SK-N-SH (cell line): ENCODE results near the gene MEG3. TPM values are rescaled to one million over a fixed set of nuclear protein-coding genes. Genes with fewer than 3 reads are reported as not detected.
"Not testable (repeated sequence)": the region's sequence is repeated elsewhere in the genome, so short reads cannot be mapped to it uniquely, and the experiment has no call there.

Experiments used
- CTCF ChIA-PET: fragments of 300-600, 350-600 bp; formaldehyde crosslinking; extraction: SDS; loops from one replicate; lab custom pipeline; 2021; lab: Yijun Ruan, JAX
- POLR2A ChIA-PET: fragments of 350-600 bp; sonication (Branson Sonifier 250); formaldehyde crosslinking; extraction: SDS; loops from one replicate; lab custom pipeline; 2020; ENCODE audit warnings: antibody characterized with exemption, inconsistent platforms; lab: Yijun Ruan, JAX
- DNase-seq: peaks from one replicate; pipeline ENCODE4 v3.0.0; 2012
- H2AFZ ChIP-seq: fragments of 200-600 bp; sonication (generic); 2 replicates; pipeline ENCODE4 v1.8.1; 2016; ENCODE audit warnings: antibody characterized with exemption, mild to moderate bottlenecking, low read depth
- H3F3A ChIP-seq: fragments of 200-600 bp; sonication (generic); replicated peaks from 2 replicates; pipeline ENCODE3; 2016; ENCODE audit warnings: antibody characterized with exemption, mild to moderate bottlenecking; ENCODE audit not compliant: insufficient read depth
- H3K27ac ChIP-seq, 2 experiments: fragments of 200-500 bp in 1 of 2; fragments of 200-600 bp in 1 of 2; sonication (Bioruptor generic) in 1 of 2; sonication (generic), shearing (Covaris generic) in 1 of 2; 2 replicates each; pipeline versions ENCODE4 v1.5.1 to v1.6.1; 2014 to 2016; ENCODE audit warnings: low read depth in 2 of 2, inconsistent platforms in 1 of 2, low read length in 1 of 2, mild to moderate bottlenecking in 1 of 2, mixed read lengths in 1 of 2
- H3K27me3 ChIP-seq: fragments of 200-600 bp; sonication (generic), shearing (Covaris generic); 2 replicates; pipeline ENCODE4 v1.6.1; 2016; ENCODE audit warnings: mixed run types; ENCODE audit not compliant: insufficient read depth
- H3K36me3 ChIP-seq, 2 experiments: fragments of 200-500 bp in 1 of 2; fragments of 200-600 bp in 1 of 2; sonication (Bioruptor generic) in 1 of 2; sonication (generic) in 1 of 2; replicated peaks in 1 of 2; 2 replicates each; pipeline versions ENCODE3 to v1.5.1; 2014 to 2016; ENCODE audit warnings: low read length in 1 of 2, mild to moderate bottlenecking in 1 of 2; ENCODE audit not compliant: insufficient read depth in 2 of 2, control insufficient read depth in 1 of 2
- H3K4me1 ChIP-seq, 2 experiments: fragments of 200-500 bp in 1 of 2; fragments of 200-600 bp in 1 of 2; sonication (Bioruptor generic) in 1 of 2; sonication (generic), shearing (Covaris generic) in 1 of 2; 2 replicates each; pipeline versions ENCODE4 v1.5.1 to v1.6.1; 2014 to 2016; ENCODE audit warnings: low read depth in 1 of 2, low read length in 1 of 2, mixed run types in 1 of 2; ENCODE audit not compliant: insufficient read depth in 2 of 2, control insufficient read depth in 1 of 2
- H3K4me2 ChIP-seq: fragments of 200-600 bp; sonication (generic), shearing (Covaris generic); 2 replicates; pipeline ENCODE4 v1.6.1; 2017; ENCODE audit warnings: mixed run types
- H3K4me3 ChIP-seq, 2 experiments: fragments of 200-500 bp in 1 of 2; fragments of 200-600 bp in 1 of 2; sonication (Bioruptor generic) in 1 of 2; sonication (generic), shearing (Covaris generic) in 1 of 2; 2 replicates each; pipeline versions ENCODE4 v1.5.1 to v1.8.1; 2014 to 2016; ENCODE audit warnings: low read depth in 2 of 2, inconsistent platforms in 1 of 2, low read length in 1 of 2, mild to moderate bottlenecking in 1 of 2, mixed read lengths in 1 of 2, moderate library complexity in 1 of 2
- H3K79me2 ChIP-seq: fragments of 200-600 bp; sonication (generic); 2 replicates; pipeline ENCODE4 v1.8.1; 2017; ENCODE audit warnings: mild to moderate bottlenecking; ENCODE audit not compliant: insufficient read depth
- H3K9ac ChIP-seq: fragments of 200-600 bp; sonication (generic); 2 replicates; pipeline ENCODE4 v1.6.1; 2017; ENCODE audit warnings: mixed run types
- H3K9me2 ChIP-seq: fragments of 200-600 bp; sonication (generic); 2 replicates; pipeline ENCODE4 v1.6.1; 2017; ENCODE audit warnings: mixed run types
- H3K9me3 ChIP-seq: fragments of 200-600 bp; sonication (generic); 2 replicates; pipeline ENCODE4 v1.6.1; 2017; ENCODE audit warnings: mixed run types, mild to moderate bottlenecking, moderate library complexity
- H4K20me1 ChIP-seq: fragments of 200-600 bp; sonication (generic); 2 replicates; pipeline ENCODE4 v1.6.1; 2017; ENCODE audit warnings: mild to moderate bottlenecking, mixed run types; ENCODE audit not compliant: insufficient read depth
- ELF1 ChIP-seq: IDR thresholded peaks from 2 replicates; pipeline ENCODE4 v1.4.0; 2012
- FOXJ3 ChIP-seq: sonication (generic); formaldehyde crosslinking; IDR thresholded peaks from 2 replicates; pipeline ENCODE4 v1.5.1; 2020; ENCODE audit warnings: mild to moderate bottlenecking, missing genetic modification reagents
- FOXM1 ChIP-seq: IDR thresholded peaks from 2 replicates; pipeline ENCODE4 v1.4.0; 2012; ENCODE audit warnings: low read depth, mild to moderate bottlenecking
- GATA2 ChIP-seq: sonication (generic); formaldehyde crosslinking; IDR thresholded peaks from 2 replicates; pipeline ENCODE4 v1.5.0; 2020; ENCODE audit warnings: mild to moderate bottlenecking, missing genetic modification reagents
- IRF3 ChIP-seq: fragments of 150-350 bp; IDR thresholded peaks from 2 replicates; pipeline ENCODE4 v1.6.1; 2016; ENCODE audit warnings: mild to moderate bottlenecking, low read depth, low read length
- JUND ChIP-seq: IDR thresholded peaks from 2 replicates; pipeline ENCODE4 v1.4.0; 2012
- MAX ChIP-seq: IDR thresholded peaks from 2 replicates; pipeline ENCODE4 v1.4.0; 2012; ENCODE audit warnings: low read depth
- MXI1 ChIP-seq: IDR thresholded peaks from 2 replicates; pipeline ENCODE4 v1.6.1; 2012; ENCODE audit warnings: mild to moderate bottlenecking, low read depth, low read length, improper control_type of control experiment
- NFIC ChIP-seq: IDR thresholded peaks from 2 replicates; pipeline ENCODE4 v1.4.0; 2012; ENCODE audit warnings: borderline replicate concordance
- RAD21 ChIP-seq: IDR thresholded peaks from 2 replicates; pipeline ENCODE4 v1.6.1; 2012; ENCODE audit warnings: mild to moderate bottlenecking, low read length
- RCOR1 ChIP-seq: fragments of 150-350 bp; IDR thresholded peaks from 2 replicates; pipeline ENCODE4 v1.6.1; 2017; ENCODE audit warnings: antibody characterized with exemption, low read length
- RFX5 ChIP-seq: IDR thresholded peaks from 2 replicates; pipeline ENCODE4 v1.6.1; 2012; ENCODE audit warnings: mild to moderate bottlenecking, improper control_type of control experiment, low read length
- RXRA ChIP-seq: IDR thresholded peaks from 2 replicates; pipeline ENCODE4 v1.4.0; 2012; ENCODE audit warnings: low read depth, mild to moderate bottlenecking, borderline replicate concordance
- SMC3 ChIP-seq: IDR thresholded peaks from 2 replicates; pipeline ENCODE4 v1.6.1; 2012; ENCODE audit warnings: low read depth, low read length, improper control_type of control experiment
- TCF12 ChIP-seq: IDR thresholded peaks from 2 replicates; pipeline ENCODE4 v1.4.0; 2012
- TEAD4 ChIP-seq: IDR thresholded peaks from 2 replicates; pipeline ENCODE4 v1.4.0; 2012; ENCODE audit warnings: mild to moderate bottlenecking, borderline replicate concordance; ENCODE audit not compliant: insufficient read depth
- USF1 ChIP-seq: IDR thresholded peaks from 2 replicates; pipeline ENCODE4 v1.4.0; 2012; ENCODE audit warnings: low read depth, borderline replicate concordance
- WGBS: methylation state at CpG from one replicate; pipeline ENCODE4 v1.1.6; 2017; ENCODE audit warnings: low lambda C conversion rate; 5-methylcytosine and 5-hydroxymethylcytosine counted together
- polyA plus RNA-seq, 3 experiments: library from polyadenylated mRNA; depleted of rRNA; stranded (reverse); fragments of >200 nt; gene quantifications; 2 replicates each; pipeline ENCODE4 v1.2.3, GENCODE V29; 2012
- TF ChIP-seq, protein P1 (sequence below): IDR thresholded peaks from 2 replicates; pipeline ENCODE4 v1.4.0; 2012; ENCODE audit warnings: low read depth, borderline replicate concordance
- TF ChIP-seq, protein P2 (sequence below): fragments of 150-350 bp; IDR thresholded peaks from 2 replicates; pipeline ENCODE4 v1.6.1; 2017; ENCODE audit warnings: antibody characterized with exemption, low read length, low read depth, borderline replicate concordance

MEG3 gene
- polyA plus RNA-seq, 1 of the 3 experiments (the other 2 are of a cell fraction), result not detected

- TF ChIP-seq TEAD4, result no peak
- TF ChIP-seq ELF1, result no peak
- no peak for TF ChIP-seq RCOR1
Measured at GRCh38 chr14:100816950-100817901, 8.7 kb upstream of the MEG3 start (continued).

GRCh38 chr14:100818221-100818699, 7.7 kb upstream of the MEG3 start:
- Histone ChIP-seq H3K27ac (no peak overlapping the region), H4K20me1 (no peaks in the 10 kb centered on the region), H3K4me1 (peaks cover 0 to 7% of the 10 kb centered on the region in 2 experiments; a peak in 2 of 4 replicates), H3K27me3 (no peaks in the 10 kb centered on the region)
- TF ChIP-seq GATA2 (CRISPR knock-in tag) (no peak), JUND (no peak), MXI1 (no peak), MAX (no peak), TEAD4 (no peak), RCOR1 (no peak), USF1 (no peak), RAD21 (no peak), NFIC (no peak), RXRA (no peak), FOXJ3 (CRISPR knock-in tag) (no peak), SMC3 (no peak), FOXM1 (no peak), TCF12 (no peak), IRF3 (no peak), RFX5 (no peak), ELF1 (no peak)
- TF ChIP-seq, protein P1, sequence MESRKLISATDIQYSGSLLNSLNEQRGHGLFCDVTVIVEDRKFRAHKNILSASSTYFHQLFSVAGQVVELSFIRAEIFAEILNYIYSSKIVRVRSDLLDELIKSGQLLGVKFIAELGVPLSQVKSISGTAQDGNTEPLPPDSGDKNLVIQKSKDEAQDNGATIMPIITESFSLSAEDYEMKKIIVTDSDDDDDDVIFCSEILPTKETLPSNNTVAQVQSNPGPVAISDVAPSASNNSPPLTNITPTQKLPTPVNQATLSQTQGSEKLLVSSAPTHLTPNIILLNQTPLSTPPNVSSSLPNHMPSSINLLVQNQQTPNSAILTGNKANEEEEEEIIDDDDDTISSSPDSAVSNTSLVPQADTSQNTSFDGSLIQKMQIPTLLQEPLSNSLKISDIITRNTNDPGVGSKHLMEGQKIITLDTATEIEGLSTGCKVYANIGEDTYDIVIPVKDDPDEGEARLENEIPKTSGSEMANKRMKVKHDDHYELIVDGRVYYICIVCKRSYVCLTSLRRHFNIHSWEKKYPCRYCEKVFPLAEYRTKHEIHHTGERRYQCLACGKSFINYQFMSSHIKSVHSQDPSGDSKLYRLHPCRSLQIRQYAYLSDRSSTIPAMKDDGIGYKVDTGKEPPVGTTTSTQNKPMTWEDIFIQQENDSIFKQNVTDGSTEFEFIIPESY, result no peak
- TF ChIP-seq, protein P2, sequence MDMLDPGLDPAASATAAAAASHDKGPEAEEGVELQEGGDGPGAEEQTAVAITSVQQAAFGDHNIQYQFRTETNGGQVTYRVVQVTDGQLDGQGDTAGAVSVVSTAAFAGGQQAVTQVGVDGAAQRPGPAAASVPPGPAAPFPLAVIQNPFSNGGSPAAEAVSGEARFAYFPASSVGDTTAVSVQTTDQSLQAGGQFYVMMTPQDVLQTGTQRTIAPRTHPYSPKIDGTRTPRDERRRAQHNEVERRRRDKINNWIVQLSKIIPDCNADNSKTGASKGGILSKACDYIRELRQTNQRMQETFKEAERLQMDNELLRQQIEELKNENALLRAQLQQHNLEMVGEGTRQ, result no peak
- TF ChIP-seq, all 33 proteins: peak for 0
- Histone ChIP-seq H3K9ac (no peak overlapping the region), H3K79me2 (no peaks in the 10 kb centered on the region), H3K36me3 (no peaks in the 10 kb centered on the region), H3F3A (no peaks in the 10 kb centered on the region), H3K4me3 (no peak overlapping the region), H3K4me2 (no peak overlapping the region), H3K9me3 (no peaks in the 10 kb centered on the region), H3K9me2 (no peaks in the 10 kb centered on the region), H2AFZ (no peak overlapping the region)
- DNase-seq, result no peak
- ChIA-PET CTCF (interaction anchor here (0.7 kb wide), 1 partner anchor 14 kb away, joined by 3 read pairs; no protein-coding TSS in a partner anchor), POLR2A (no interaction called here)
- WGBS, result 71% methylated on average over 3 of the region's 3 CpGs

GRCh38 chr14:100818923-100819322, 7.0 kb upstream of the MEG3 start:
- H3K36me3 ChIP-seq, H4K20me1 ChIP-seq, CTCF ChIA-PET, H3K4me2 ChIP-seq, DNase-seq, H3K27ac ChIP-seq, H3K4me3 ChIP-seq, H2AFZ ChIP-seq, H3K9me3 ChIP-seq, POLR2A ChIA-PET, H3K9me2 ChIP-seq, H3K79me2 ChIP-seq, H3K9ac ChIP-seq, H3F3A ChIP-seq, H3K27me3 ChIP-seq: not testable (repeated sequence)
- WGBS, result 57% methylated on average over 10 of the region's 10 CpGs
- peaks cover 0 to 11% of the 10 kb centered on the region in 2 experiments; a peak in 2 of 4 replicates for H3K4me1 ChIP-seq
